NT2/D1 (cell line): ENCODE data around the gene TNFRSF17.

Experiments
- DNase-seq: peaks from one replicate; pipeline ENCODE4 v3.0.0-alpha.2; 2011; ENCODE audit warnings: low read depth, low spot score
- H3K27me3 ChIP-seq: 2 replicates; pipeline ENCODE4 v1.6.0; 2011; ENCODE audit warnings: mild to moderate bottlenecking; ENCODE audit not compliant: insufficient read length, insufficient read depth
- H3K36me3 ChIP-seq: 2 replicates; pipeline ENCODE4 v1.6.1; 2011; ENCODE audit warnings: mild to moderate bottlenecking, low read length, mixed read lengths; ENCODE audit not compliant: insufficient read depth, insufficient read length
- H3K4me1 ChIP-seq: 2 replicates; pipeline ENCODE4 v1.5.1; 2011; ENCODE audit not compliant: insufficient read depth, insufficient read length
- H3K4me3 ChIP-seq: 2 replicates; pipeline ENCODE4 v1.5.1; 2011; ENCODE audit warnings: low read depth; ENCODE audit not compliant: insufficient read length
- H3K9ac ChIP-seq: 2 replicates; pipeline ENCODE4 v1.6.0; 2011; ENCODE audit warnings: low read depth; ENCODE audit not compliant: insufficient read length
- H3K9me3 ChIP-seq: 2 replicates; pipeline ENCODE4 v1.5.1; 2011; ENCODE audit warnings: mild to moderate bottlenecking, low read length; ENCODE audit not compliant: insufficient read depth
- SUZ12 ChIP-seq: IDR thresholded peaks from 2 replicates; pipeline ENCODE4 v1.6.1; 2011; ENCODE audit not compliant: insufficient read length, insufficient read depth; ENCODE audit errors: extremely low read depth
- YY1 ChIP-seq: IDR thresholded peaks from 2 replicates; pipeline ENCODE4 v1.6.1; 2011; ENCODE audit not compliant: insufficient read length, insufficient read depth
- ZNF274 ChIP-seq: IDR thresholded peaks from 2 replicates; pipeline ENCODE4 v1.6.1; 2011; ENCODE audit warnings: mild to moderate bottlenecking, low read depth, low read length

TNFRSF17 gene

GRCh38 chr16:12010388-12011251 lies 45.6 kb downstream of the TNFRSF17 start:
- no peak for DNase-seq
- H3K4me1 ChIP-seq = no peaks in the 10 kb centered on the region
- H3K27me3 ChIP-seq = no peaks in the 10 kb centered on the region
- no peak overlapping the region for H3K9ac ChIP-seq
- no peaks in the 10 kb centered on the region for H3K9me3 ChIP-seq
- TF ChIP-seq YY1 = no peak
- TF ChIP-seq SUZ12 = no peak
- TF ChIP-seq ZNF274 = no peak
- H3K4me3 ChIP-seq = no peak overlapping the region
- H3K36me3 ChIP-seq = no peaks in the 10 kb centered on the region

DNA sequence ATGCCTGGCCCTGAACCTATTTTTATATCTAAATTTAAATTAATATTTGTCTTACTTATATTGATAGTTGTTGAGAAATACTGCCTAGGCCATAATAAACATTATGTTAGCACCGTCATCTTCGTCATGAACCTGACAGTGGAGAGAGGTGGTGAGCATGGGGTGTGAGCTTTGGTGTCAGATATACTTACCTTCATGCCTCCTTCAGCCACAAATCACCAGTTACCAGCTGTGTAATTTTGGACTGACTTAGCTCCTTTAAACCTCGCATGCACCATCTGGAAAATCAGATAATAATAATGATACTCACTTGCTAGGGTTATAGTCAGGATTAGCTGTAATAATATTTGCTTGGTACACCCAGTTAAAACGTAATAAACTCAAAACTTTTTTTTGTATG lies 46.6 kb downstream of the TNFRSF17 start:
- H3K9ac ChIP-seq = no peak overlapping the region

GRCh38 chr16:12016291-12016947 lies 51.4 kb downstream of the TNFRSF17 start:
- no peaks in the 10 kb centered on the region for H3K27me3 ChIP-seq
- H3K4me3 ChIP-seq = no peak overlapping the region
- H3K9ac ChIP-seq = no peak overlapping the region
- no peaks in the 10 kb centered on the region for H3K36me3 ChIP-seq
- no peak for DNase-seq
- no peaks in the 10 kb centered on the region for H3K4me1 ChIP-seq
- TF ChIP-seq SUZ12 (no peak), YY1 (no peak), ZNF274 (no peak)
- H3K9me3 ChIP-seq = no peaks in the 10 kb centered on the region

More for the DNA sequence above, 46.6 kb downstream of the TNFRSF17 start:
- Histone ChIP-seq H3K9me3 (no peaks in the 10 kb centered on the region), H3K36me3 (no peaks in the 10 kb centered on the region), H3K4me3 (no peak overlapping the region), H3K4me1 (no peaks in the 10 kb centered on the region), H3K27me3 (no peaks in the 10 kb centered on the region)
- DNase-seq = no peak
- no peak for TF ChIP-seq YY1
- no peak for TF ChIP-seq ZNF274
- no peak for TF ChIP-seq SUZ12

DNA sequence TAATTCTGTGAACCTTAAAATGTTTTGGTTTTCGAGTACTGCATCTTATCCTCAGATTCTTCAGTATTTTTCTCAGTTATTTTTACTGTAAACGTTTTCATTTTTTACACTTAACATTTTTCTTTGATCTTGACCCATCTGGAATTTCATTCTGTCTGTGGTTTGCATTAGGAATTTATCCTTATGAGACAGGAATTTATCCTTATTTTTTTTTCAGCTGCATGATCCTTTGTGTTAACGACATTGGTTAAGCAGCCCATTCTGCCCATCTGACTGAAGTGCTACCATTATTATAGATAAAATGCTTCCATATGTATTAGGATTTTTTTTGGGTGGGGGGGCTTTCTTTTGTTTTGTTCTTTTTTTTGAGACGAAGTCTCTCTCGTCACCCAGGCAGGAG lies 52.5 kb downstream of the TNFRSF17 start:
- H3K4me1 ChIP-seq = no peaks in the 10 kb centered on the region
- H3K9ac ChIP-seq = no peak overlapping the region
- no peaks in the 10 kb centered on the region for H3K9me3 ChIP-seq
- H3K4me3 ChIP-seq = no peak overlapping the region
- DNase-seq = no peak
- TF ChIP-seq YY1 = no peak
- H3K27me3 ChIP-seq = no peaks in the 10 kb centered on the region
- no peaks in the 10 kb centered on the region for H3K36me3 ChIP-seq
